ENCODE data around the gene TNIP2.

GRCh38 chr4:2768124-2768523 lies 12.0 kb upstream of the TNIP2 start:
- TF ChIP-seq EZH2 (IDR thresholded peaks at IDR 0.05) (no peak), POLR2AphosphoS5 (IDR thresholded peaks at IDR 0.05; ENCODE audit: borderline replicate concordance, low read depth, low read length) (no peak)
